AG10803 (cell line): ENCODE results near the gene STOML3.

Experiments
- DNase-seq: peaks from one replicate; pipeline ENCODE4 v3.0.0; 2010; ENCODE audit warnings: low read depth
- H3K4me3 ChIP-seq: 2 replicates; pipeline ENCODE4 v1.5.1; 2011; ENCODE audit warnings: mild to moderate bottlenecking, low read length, control low read depth
- TF ChIP-seq, protein P1 (sequence below): conservative IDR thresholded peaks from 2 replicates; pipeline ENCODE4 v1.5.1; 2011; ENCODE audit warnings: mild to moderate bottlenecking, low read length, control low read depth, inconsistent platforms

Gene STOML3

GRCh38 chr13:38993381-38993780, 2.8 kb upstream of the STOML3 start:
- TF ChIP-seq, protein P1, sequence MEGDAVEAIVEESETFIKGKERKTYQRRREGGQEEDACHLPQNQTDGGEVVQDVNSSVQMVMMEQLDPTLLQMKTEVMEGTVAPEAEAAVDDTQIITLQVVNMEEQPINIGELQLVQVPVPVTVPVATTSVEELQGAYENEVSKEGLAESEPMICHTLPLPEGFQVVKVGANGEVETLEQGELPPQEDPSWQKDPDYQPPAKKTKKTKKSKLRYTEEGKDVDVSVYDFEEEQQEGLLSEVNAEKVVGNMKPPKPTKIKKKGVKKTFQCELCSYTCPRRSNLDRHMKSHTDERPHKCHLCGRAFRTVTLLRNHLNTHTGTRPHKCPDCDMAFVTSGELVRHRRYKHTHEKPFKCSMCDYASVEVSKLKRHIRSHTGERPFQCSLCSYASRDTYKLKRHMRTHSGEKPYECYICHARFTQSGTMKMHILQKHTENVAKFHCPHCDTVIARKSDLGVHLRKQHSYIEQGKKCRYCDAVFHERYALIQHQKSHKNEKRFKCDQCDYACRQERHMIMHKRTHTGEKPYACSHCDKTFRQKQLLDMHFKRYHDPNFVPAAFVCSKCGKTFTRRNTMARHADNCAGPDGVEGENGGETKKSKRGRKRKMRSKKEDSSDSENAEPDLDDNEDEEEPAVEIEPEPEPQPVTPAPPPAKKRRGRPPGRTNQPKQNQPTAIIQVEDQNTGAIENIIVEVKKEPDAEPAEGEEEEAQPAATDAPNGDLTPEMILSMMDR: no peak
- DNase-seq: no peak
- no peak overlapping the region for H3K4me3 ChIP-seq

DNA sequence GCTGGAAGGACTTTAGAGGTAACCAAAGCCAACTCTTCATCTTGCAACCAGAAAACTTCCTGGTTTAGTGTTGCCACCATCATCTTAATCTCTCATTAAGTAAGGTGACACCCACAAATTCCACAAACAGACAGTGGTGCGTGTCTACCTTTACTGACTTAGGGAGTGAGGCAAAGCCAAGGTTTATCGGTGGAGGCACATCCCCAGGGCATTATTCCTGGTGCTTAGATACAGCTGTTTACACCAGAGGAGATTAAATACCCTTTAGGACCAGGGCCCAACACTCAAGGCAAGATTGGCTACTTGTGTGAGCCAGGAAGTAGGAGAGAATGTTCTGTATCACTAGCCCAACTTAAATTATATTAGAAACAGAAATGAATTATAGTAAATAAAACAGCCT, 9.5 kb downstream of the STOML3 start:
- DNase-seq: no peak
- TF ChIP-seq, protein P1: no peak
- H3K4me3 ChIP-seq: no peak overlapping the region

DNA sequence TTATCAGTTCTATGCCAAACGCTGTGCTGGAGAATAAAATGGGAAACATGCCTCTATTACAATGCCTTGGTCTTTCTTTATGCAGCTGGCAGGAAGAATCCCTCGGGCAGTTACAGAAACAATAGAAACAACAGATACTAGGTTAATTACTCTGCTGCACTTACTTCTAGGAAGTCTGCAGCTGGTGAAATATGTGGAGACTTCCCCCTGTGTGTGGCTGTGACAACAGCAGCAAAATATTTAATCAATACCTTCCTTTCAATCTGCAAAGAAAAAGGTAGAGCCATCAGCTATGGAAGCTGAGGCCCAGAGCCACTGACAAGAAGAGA, 9.9 kb downstream of the STOML3 start:
- peak; percentile 3 for DNase-seq
- TF ChIP-seq, protein P1: no peak
- no peak overlapping the region for H3K4me3 ChIP-seq

DNA sequence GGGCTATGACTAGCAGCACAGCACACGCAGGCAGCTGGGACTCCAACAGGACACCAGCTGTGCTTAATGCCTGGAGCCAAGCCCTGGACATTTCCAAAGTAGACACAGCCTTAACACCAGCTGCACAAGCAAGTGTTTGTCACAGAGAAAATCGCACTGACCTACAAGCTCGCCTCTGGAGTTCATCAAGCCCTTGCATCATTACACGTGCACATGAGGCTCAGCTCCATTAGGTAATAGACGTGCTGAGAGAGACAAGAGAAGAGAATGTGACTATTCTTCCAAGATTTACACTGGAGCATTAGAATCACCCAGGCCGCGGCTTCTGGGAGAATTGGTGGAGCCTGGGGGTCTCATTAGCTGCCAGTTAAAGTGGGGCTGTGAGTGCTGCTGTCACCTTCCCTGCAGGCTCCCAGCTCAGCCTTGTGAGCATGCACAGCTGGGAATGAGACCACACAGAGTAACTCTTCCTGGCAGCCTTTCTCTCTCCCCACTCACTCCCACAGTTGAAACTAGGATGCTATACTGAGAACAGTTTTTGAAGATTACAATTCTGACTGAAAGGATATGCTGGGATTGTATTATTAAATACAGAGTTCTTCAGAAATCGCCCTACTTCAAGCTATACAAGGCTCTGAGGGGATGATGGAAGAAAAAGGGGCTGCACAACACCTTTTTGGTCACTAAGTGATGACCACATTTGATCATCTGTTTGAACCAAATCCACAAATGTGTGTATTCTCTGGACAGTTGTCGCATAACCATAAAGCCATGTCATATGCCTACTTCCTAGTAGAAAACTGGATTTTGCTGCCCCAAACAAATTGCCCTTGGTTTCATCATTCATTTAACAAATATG, 10.5 kb downstream of the STOML3 start:
- TF ChIP-seq, protein P1: no peak
- DNase-seq: peak; percentile 10
- H3K4me3 ChIP-seq: no peak overlapping the region

DNA sequence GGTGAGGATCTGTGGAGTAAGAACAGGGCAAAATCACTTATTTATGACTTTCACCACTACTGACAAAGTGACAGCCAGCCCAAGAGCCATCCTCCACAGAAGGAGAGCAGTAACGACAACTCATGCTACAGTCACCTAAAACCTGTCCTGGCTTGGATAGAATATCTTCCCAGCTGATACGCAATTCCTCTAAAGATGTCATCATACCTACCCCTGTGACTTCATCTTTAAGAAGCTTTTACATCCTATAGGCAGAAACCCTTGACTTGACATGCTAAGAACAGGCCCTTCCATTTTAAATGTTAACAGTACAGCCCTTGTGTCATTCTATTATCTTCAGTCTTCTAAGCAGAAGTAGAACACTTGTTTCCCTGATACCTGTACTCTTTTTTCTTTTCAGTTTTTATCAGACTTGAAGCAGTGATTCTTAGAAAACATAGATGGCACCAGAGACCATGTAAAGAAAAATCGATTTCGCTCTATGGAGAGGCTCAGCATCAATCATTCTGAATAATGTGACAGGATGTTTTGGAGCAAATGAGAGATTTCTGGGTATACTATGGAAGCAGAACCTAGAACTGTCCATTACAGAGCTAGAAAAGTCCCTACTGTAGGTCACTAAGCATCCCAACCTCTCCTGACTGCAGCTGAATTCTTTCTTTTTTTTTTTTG, 20.1 kb downstream of the STOML3 start:
- no peak for DNase-seq
- TF ChIP-seq, protein P1: no peak
- no peak overlapping the region for H3K4me3 ChIP-seq

DNA sequence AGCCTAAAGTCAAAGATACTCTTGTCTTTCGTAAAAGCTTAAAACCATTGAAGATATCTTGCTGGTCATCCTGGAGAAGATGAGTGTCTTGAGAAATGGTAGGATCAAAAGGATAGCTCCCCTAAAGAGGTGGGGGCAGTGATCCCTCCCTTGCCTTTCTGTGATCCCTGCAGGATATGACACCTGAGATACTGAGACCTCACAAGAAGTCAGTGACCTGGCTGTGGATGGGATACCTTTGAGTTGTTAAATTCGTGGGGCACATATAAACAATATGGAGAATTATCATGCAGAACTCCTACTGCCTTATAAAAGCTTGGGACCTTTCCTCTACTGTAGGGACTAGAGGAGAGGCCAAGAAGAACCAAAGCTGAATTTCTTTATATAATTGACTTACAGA, 21.4 kb downstream of the STOML3 start:
- TF ChIP-seq, protein P1: no peak
- DNase-seq: no peak
- no peak overlapping the region for H3K4me3 ChIP-seq

- no peak for DNase-seq
- H3K4me3 ChIP-seq: no peak overlapping the region
- TF ChIP-seq, protein P1: no peak
Measured at GRCh38 chr13:38967446-38967845, 23.2 kb downstream of the STOML3 start.
